OCI-LY1 (cell line): ENCODE data around the gene SLC27A2.

ENCODE experiments used
- EZH2 ChIP-seq: fragments of 200-600 bp; sonication (generic), shearing (Covaris generic); IDR thresholded peaks from 2 replicates; pipeline ENCODE4 v1.8.0; 2017; ENCODE audit warnings: borderline replicate concordance, mixed run types, mild to moderate bottlenecking, antibody characterized with exemption, low read length, moderate library complexity, mixed read lengths
- TF ChIP-seq, protein P1 (sequence below): fragments of 200-600 bp; sonication (generic), shearing (Covaris generic); IDR thresholded peaks from 2 replicates; pipeline ENCODE4 v1.5.1; 2017; ENCODE audit warnings: mild to moderate bottlenecking, antibody characterized with exemption, low read length, moderate library complexity, mixed read lengths

- TF ChIP-seq, protein P1, sequence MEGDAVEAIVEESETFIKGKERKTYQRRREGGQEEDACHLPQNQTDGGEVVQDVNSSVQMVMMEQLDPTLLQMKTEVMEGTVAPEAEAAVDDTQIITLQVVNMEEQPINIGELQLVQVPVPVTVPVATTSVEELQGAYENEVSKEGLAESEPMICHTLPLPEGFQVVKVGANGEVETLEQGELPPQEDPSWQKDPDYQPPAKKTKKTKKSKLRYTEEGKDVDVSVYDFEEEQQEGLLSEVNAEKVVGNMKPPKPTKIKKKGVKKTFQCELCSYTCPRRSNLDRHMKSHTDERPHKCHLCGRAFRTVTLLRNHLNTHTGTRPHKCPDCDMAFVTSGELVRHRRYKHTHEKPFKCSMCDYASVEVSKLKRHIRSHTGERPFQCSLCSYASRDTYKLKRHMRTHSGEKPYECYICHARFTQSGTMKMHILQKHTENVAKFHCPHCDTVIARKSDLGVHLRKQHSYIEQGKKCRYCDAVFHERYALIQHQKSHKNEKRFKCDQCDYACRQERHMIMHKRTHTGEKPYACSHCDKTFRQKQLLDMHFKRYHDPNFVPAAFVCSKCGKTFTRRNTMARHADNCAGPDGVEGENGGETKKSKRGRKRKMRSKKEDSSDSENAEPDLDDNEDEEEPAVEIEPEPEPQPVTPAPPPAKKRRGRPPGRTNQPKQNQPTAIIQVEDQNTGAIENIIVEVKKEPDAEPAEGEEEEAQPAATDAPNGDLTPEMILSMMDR = no peak
- no peak for TF ChIP-seq EZH2
Measured at GRCh38 chr15:50222181-50222580, 40.2 kb downstream of the SLC27A2 start.
